GM18907 (cell line): ENCODE results near the gene PPME1.

Experiments used
- ATAC-seq: cut with Tn5 transposase; IDR thresholded peaks from one replicate; pipeline ENCODE4 v1.9.1; 2021; ENCODE audit warnings: mild to moderate bottlenecking, moderate library complexity; ENCODE audit not compliant: unreplicated experiment

Gene PPME1

GRCh38 chr11:74221816-74222215, 50.7 kb downstream of the PPME1 start:
- no peak for ATAC-seq

DNA sequence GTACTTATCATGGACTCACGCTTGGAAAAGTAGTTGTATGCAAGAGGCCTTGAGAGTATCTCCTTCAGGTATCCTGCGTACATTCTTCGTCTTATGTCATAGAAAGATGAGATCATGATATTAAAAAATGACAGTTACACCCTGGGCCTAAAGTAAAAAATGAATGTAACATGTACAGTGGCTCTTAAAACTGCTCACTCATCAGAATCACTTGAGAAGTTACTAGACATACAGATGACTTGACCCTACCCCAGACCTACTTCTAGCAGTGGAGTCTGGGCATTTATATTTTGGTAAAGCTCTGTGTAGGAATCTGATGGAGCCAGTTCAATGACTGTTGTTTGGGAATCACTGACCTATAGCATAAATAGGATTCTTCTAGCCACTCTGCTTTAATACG, 54.5 kb downstream of the PPME1 start:
- no peak for ATAC-seq

GRCh38 chr11:74226907-74227306, 55.8 kb downstream of the PPME1 start:
- ATAC-seq: no peak

GRCh38 chr11:74232311-74232950, 61.3 kb downstream of the PPME1 start:
- no peak for ATAC-seq

GRCh38 chr11:74233683-74234082, 62.6 kb downstream of the PPME1 start:
- no peak for ATAC-seq

DNA sequence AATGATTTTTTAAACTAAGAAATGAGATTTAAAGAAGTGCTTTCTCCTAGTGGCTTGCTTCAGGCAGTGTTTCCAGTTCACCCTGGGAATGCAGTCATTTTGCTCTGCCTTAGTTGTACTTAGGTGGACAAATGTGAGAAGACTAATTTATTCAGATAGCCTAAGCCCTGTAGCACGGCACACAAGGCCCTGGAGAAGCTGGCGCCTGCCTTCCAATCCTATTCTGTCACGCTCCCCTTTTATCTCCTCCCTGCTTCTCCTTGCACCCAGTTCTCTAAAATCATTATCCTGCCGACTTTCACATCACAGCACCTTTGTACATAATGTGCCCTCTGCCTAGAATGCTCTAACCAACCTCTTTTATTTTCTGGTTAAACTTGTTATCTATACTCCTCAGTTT, 64.0 kb downstream of the PPME1 start:
- ATAC-seq: no peak

DNA sequence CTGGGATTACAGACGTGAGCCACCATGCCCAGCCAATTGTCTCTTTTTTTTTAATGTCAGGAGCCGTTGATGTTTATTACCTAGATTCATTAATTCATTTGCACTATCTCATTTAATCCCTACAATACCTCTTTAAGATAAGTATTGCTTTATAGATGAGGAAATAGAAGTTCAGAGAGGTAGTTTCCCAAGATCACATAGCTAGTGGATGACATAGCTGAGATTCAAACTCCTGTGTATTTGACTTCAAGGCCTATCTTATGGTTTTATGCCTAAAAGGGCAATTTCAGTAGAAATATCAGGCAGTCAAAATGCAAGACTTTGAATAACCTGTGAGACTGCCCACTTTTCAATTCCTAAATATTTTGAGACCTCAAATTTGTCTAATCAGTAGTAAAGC, 66.5 kb downstream of the PPME1 start:
- no peak for ATAC-seq

DNA sequence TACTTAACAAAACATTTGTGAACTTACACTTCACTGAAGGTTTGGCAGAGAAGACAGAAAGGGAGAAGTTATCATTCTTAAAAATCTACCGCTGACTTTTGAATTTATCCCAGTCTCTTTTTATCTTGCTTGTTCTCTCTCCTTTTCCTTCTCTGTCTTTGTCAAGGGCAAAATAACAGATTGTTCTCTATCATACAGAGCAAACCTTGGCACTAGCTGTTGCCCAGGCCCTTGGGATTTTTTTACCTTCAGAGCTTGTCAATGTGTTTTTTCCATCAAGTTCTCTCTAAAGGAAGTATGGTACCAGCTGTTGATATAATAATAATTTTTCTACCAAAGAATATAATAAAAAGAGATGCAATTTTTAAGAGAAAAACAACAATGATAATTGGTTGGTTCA, 67.2 kb downstream of the PPME1 start:
- ATAC-seq: no peak

GRCh38 chr11:74248469-74248868, 77.4 kb downstream of the PPME1 start:
- no peak for ATAC-seq

DNA sequence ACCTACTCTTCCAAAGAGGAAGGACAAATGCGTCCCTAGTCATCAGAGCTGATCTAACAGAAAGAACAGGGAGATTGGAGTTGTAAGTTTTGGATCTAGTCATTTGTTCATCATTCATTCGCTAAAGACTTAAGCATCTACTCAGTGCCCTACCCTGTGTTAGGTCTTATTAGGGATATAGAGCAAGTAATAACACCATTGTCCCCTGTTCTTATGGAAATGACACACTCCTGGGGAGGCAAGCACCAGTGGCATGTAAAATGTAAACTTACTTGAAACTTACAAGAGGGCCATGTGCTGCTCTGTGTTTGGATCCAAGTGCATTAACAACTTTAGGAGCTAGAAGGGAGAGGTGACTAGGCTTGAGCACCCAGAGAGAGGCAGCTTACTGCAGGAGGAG, 78.4 kb downstream of the PPME1 start:
- ATAC-seq: no peak

DNA sequence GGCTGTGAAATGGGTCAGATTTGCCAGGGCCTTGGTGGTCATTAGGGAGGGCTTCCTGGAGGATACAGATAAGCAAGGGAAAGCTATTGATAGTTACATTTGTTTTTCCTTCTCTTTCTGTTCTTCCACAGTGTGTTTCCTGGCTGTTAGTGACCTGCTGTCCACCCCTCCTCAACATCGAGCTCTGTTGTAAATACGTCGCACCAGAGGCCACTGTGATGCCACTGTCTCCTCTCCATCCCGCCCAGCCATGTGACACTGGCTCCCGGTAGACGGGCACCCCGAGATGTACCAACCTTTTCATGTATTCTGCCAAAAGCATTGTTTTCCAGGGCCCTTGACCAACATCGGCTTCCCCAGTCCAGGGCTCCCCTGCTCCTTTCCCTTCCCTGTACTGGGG, 82.3 kb downstream of the PPME1 start:
- ATAC-seq: no peak

DNA sequence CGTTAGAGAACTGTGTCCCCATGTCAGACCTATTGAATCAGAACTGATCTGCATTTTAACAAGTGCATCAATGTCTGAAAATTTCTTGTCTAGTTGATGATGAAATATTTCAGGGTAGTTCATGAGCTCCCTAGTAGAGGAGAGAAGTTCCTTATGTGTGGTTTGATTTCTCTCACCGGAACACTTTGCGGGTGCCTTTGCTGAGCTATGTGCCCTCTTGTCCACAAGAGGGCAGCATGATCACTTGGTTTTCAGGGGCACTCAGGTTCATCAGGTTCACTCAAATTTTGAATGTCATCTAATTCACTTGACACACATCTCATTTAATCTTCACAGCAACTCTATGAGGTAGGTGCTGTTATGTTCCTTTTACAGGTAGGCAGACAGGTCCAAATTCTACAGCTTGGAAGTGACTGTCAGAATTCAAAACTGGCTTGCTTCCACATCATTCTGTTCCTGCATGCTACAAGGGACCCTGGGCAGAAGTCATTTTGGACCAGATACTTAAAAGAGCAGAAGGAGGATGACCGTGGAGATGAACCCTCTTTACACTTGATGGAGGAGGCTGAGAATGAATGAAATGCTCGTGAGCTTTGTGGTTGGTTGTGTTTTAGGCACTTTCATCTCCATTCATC, 84.8 kb downstream of the PPME1 start:
- no peak for ATAC-seq

- ATAC-seq: no peak
Measured at GRCh38 chr11:74256378-74257133, 85.5 kb downstream of the PPME1 start.

DNA sequence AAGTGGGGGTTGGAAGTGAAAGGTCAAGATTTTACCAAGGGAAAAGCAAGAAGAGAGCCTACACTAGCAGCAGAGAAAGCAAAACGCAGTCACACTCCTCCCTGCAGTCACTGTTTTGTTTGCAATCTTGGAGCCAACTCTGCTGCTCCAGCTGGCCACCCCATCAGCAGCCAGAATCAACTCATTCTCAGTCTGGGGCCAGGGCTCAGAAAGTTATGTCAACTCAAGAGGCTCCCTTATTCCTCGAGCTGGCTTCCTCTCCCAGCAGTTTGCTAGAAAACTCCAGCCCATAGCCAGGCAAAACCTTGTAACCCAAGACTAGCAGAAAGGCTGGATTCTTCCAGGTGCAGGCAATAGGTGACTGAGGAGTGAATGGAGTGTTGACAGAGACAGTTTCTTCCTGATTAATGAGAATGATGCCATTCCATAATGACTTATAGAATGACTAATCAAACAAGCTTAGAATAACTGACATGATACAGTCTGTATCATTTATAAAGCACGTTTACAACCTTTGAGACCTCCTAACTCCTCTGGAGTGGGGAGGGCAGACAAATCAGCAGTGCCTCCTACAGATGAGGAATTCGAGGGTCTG, 87.0 kb downstream of the PPME1 start:
- no peak for ATAC-seq

GRCh38 chr11:74262725-74263124, 91.6 kb downstream of the PPME1 start:
- ATAC-seq: no peak

DNA sequence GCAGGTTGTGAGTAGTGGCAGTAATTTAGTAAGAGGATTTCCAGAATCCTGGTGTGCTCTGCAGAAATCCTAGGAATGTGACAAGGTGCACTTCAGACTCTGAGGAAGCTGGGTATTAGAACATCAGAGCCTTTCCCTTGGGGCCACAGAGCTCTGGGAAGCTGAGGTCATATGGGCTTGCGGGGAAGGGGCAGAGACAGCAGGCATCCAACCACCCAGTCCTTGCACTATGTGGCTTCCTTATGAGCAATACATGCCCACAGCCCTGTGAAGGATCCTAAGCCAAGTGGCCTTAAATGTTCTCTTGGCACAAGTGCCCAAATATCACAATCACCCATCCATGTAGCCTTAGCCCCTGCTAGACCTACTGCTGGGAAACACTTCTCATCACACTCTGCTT, 94.2 kb downstream of the PPME1 start:
- no peak for ATAC-seq

- no peak for ATAC-seq
Measured at GRCh38 chr11:74267014-74267413, 95.9 kb downstream of the PPME1 start.

DNA sequence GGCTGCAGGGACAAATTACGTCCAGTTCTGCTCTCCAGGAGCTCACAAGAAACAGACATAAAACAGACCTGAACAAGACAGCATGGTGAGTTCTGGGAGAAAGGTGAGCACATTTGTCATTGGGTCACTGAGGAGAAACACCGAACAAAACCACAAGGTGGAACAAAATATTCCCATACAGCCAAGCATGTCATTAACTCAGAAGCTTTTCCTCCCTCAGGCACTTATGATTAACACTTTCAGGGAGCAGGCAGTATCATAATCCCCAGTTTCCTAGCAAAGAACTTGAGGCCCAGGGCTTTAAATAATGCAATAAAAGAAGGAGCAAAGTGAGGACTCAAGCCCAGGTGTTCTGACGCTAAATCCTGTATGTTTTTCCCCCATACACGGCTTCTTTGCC, 97.4 kb downstream of the PPME1 start:
- no peak for ATAC-seq

DNA sequence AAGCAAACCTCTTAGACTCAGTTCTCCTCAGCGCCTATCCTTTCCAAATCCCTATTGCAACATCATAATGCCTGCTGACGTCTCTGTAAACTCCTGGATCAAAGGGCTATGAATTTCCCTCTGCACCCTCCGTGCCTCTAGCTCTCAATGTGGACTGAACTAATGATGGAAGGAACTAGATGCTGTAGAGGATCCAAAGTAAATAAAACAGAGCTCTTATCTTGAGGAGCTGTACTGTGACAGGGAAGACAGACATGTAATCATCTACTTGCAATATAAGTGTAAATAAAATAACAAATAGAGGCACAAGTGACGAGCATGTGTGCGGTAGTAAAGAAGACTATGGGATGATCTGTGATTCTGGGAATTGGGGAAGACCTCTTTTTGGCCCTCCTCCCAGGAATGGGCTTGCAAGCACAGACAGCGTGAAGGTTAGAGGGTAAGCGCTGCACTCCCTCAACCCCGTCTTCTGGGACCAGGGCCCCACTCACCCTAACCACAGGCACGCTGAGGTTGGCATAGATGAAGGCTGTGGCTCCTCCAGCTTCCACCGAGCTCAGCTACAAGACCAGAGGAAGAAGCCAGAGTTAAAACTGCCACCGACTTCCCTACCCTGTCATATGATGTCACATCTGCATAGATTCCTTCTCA, 98.2 kb downstream of the PPME1 start:
- ATAC-seq: no peak

- no peak for ATAC-seq
Measured at GRCh38 chr11:74272276-74272675, 101.2 kb downstream of the PPME1 start.

- no peak for ATAC-seq
Measured at GRCh38 chr11:74276581-74276980, 105.5 kb downstream of the PPME1 start.
